ENCODE data around the gene SRPRA. TPM values are rescaled to one million over a fixed set of nuclear protein-coding genes. Genes with fewer than 3 reads are reported as not detected.

SRPRA gene
- total RNA-seq, 1 donor: 102 TPM

- no peak overlapping the region for H3K4me3 ChIP-seq (ENCODE audit: low read depth, low read length)
- no peak for TF ChIP-seq CTCF (IDR thresholded peaks at IDR 0.05; ENCODE audit: insufficient read depth, low read depth, low read length)
- DNase-seq (ENCODE audit: low read depth): no peak
These were observed 43.9 kb downstream of the SRPRA start for GRCh38 chr11:126224647-126225294.

- no peak for DNase-seq (ENCODE audit: low read depth)
- no peak overlapping the region for H3K4me3 ChIP-seq (ENCODE audit: low read depth, low read length)
- TF ChIP-seq CTCF (IDR thresholded peaks at IDR 0.05; ENCODE audit: insufficient read depth, low read depth, low read length): no peak
These were observed 49.1 kb downstream of the SRPRA start for GRCh38 chr11:126219547-126219946.

- H3K4me3 ChIP-seq (ENCODE audit: low read depth, low read length): no peak overlapping the region
- no peak for DNase-seq (ENCODE audit: low read depth)
- no peak for TF ChIP-seq CTCF (IDR thresholded peaks at IDR 0.05; ENCODE audit: insufficient read depth, low read depth, low read length)
These were observed 51.2 kb downstream of the SRPRA start for GRCh38 chr11:126217491-126217890.

- no peak for TF ChIP-seq CTCF (IDR thresholded peaks at IDR 0.05; ENCODE audit: insufficient read depth, low read depth, low read length)
- H3K4me3 ChIP-seq (ENCODE audit: low read depth, low read length): no peak overlapping the region
- no peak for DNase-seq (ENCODE audit: low read depth)
These were observed 52.0 kb downstream of the SRPRA start for GRCh38 chr11:126216526-126217305.

GRCh38 chr11:126214841-126215240, 53.9 kb downstream of the SRPRA start:
- no peak for TF ChIP-seq CTCF (IDR thresholded peaks at IDR 0.05; ENCODE audit: insufficient read depth, low read depth, low read length)
- no peak for DNase-seq (ENCODE audit: low read depth)
- H3K4me3 ChIP-seq (ENCODE audit: low read depth, low read length): no peak overlapping the region

- TF ChIP-seq CTCF (IDR thresholded peaks at IDR 0.05; ENCODE audit: insufficient read depth, low read depth, low read length): no peak
- no peak overlapping the region for H3K4me3 ChIP-seq (ENCODE audit: low read depth, low read length)
- DNase-seq (ENCODE audit: low read depth): no peak
These were observed 54.3 kb downstream of the SRPRA start for GRCh38 chr11:126214441-126214840.

Small RNA genes within 50 kb of the gene (small RNA-seq; reads per million reads assigned to genes)
- gene RN7SL351P (not detected), gene RNU4-86P (not detected)

Other genes with a start within 250 kb of the SRPRA start
- 2.3 and 2.6 TPM in 2 replicates for gene CDON, start 206.0 kb downstream of the SRPRA start, total RNA-seq
- 18.0 and 19.0 TPM in 2 replicates for gene RPUSD4, start 57.2 kb downstream of the SRPRA start, total RNA-seq
- 25.8 and 38.0 TPM in 2 replicates for gene FAM118B, start 57.1 kb downstream of the SRPRA start, total RNA-seq
- 6.0 and 10.3 TPM in 2 replicates for gene FOXRED1, start 259 bp upstream of the SRPRA start, total RNA-seq
- 7.4 and 7.8 TPM in 2 replicates for gene TIRAP, start 14.2 kb upstream of the SRPRA start, total RNA-seq
- 10.4 and 12.9 TPM in 2 replicates for gene DCPS, start 35.2 kb upstream of the SRPRA start, total RNA-seq
- gene ST3GAL4, start 86.8 kb upstream of the SRPRA start, total RNA-seq: 16.8 and 17.1 TPM in 2 replicates